ENCODE data around the gene ASAP3.

DNA sequence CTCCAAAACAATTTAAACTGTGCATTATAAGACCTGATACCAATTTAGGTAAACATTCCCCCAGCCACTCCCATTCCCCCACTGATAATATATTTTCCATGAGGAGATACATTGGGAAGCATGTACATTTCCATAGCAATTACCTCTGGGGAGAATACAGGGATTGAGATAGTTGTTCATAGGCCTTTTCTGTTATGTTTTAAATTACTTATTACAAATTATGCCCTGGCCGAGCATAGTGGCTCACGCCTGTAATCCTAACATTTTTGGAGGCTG, 4.4 kb downstream of the ASAP3 start:
- TF ChIP-seq POLR2AphosphoS5 (IDR thresholded peaks at IDR 0.05; ENCODE audit: low read depth, low read length) = no peak
- no peak for TF ChIP-seq IKZF1 (IDR thresholded peaks at IDR 0.05)
- TF ChIP-seq ZNF235 (CRISPR knock-in tag; IDR thresholded peaks at IDR 0.05; ENCODE audit: borderline replicate concordance) = no peak
- no peak for TF ChIP-seq MAZ (IDR thresholded peaks at IDR 0.05; ENCODE audit: borderline replicate concordance, low read depth, low read length)
- no peak for TF ChIP-seq MAZ (CRISPR knock-in tag; IDR thresholded peaks at IDR 0.05; ENCODE audit: low read depth)
- TF ChIP-seq CTCF (CRISPR knock-in tag; IDR thresholded peaks at IDR 0.05) = no peak
- TF ChIP-seq, protein P1, sequence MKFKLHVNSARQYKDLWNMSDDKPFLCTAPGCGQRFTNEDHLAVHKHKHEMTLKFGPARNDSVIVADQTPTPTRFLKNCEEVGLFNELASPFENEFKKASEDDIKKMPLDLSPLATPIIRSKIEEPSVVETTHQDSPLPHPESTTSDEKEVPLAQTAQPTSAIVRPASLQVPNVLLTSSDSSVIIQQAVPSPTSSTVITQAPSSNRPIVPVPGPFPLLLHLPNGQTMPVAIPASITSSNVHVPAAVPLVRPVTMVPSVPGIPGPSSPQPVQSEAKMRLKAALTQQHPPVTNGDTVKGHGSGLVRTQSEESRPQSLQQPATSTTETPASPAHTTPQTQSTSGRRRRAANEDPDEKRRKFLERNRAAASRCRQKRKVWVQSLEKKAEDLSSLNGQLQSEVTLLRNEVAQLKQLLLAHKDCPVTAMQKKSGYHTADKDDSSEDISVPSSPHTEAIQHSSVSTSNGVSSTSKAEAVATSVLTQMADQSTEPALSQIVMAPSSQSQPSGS (CRISPR knock-in tag; IDR thresholded peaks at IDR 0.05) = no peak
- TF ChIP-seq MED13 (CRISPR knock-in tag; IDR thresholded peaks at IDR 0.05) = no peak
- TF ChIP-seq KDM1A (CRISPR knock-in tag; IDR thresholded peaks at IDR 0.05) = no peak
- no peak for TF ChIP-seq RBM22 (optimal IDR thresholded peaks at IDR 0.05; ENCODE audit: low read length)
- TF ChIP-seq ZZZ3 (CRISPR knock-in tag; IDR thresholded peaks at IDR 0.05; ENCODE audit: borderline replicate concordance) = no peak
- no peak for TF ChIP-seq CHD2 (IDR thresholded peaks at IDR 0.05; ENCODE audit: low read depth, low read length)

All from HepG2 (cell line).